ENCODE results near the gene MIOX. TPM values are rescaled to one million over a fixed set of nuclear protein-coding genes. Genes with fewer than 3 reads are reported as not detected.

Gene MIOX
- total and polyA plus RNA-seq, 2 experiments from 2014 or later, result not detected

GRCh38 chr22:50505776-50506610, 19.3 kb downstream of the MIOX start (continued):
- TF ChIP-seq CTCF (conservative IDR thresholded peaks at IDR 0.05; ENCODE audit: low read depth in 2 of 2) (no peak), POLR2AphosphoS5 (IDR thresholded peaks at IDR 0.05; ENCODE audit: low read depth) (no peak), EZH2phosphoT487 (IDR thresholded peaks at IDR 0.05; ENCODE audit: unreplicated experiment) (no peak), EZH2 (IDR thresholded peaks at IDR 0.05; ENCODE audit: low read depth, unreplicated experiment) (no peak)

GRCh38 chr22:50506611-50507420, 20.2 kb downstream of the MIOX start:
- Mint-ChIP-seq H3K27ac (peak overlapping the region; percentile 44; the same call in 1 of the 2 replicates), H3K9me3 (no peaks in the 10 kb centered on the region), H3K36me3 (ENCODE audit: low read depth) (no peaks in the 10 kb centered on the region; the same call in 2 of the 3 replicates), H3K4me1 (peaks cover 10% of the 10 kb centered on the region), H3K4me3 (peak overlapping the region; percentile 93), H3K27me3 (ENCODE audit: insufficient read depth, low read depth, poor library complexity) (peaks cover 9% of the 10 kb centered on the region)
- peak; percentile 24 for ATAC-seq
- H3K4me3 ChIP-seq, result peak overlapping the region; percentile 95
- peaks cover 19% of the 10 kb centered on the region for H4K20me1 ChIP-seq (replicated peaks; ENCODE audit: insufficient read depth)
- H2AFZ ChIP-seq, result peak overlapping the region; percentile 90
- peak overlapping the region; percentile 97 for H3K4me2 ChIP-seq
- H3F3A ChIP-seq (replicated peaks; ENCODE audit: low read depth), result 0 out of 2 replicates have a peak, but pooled peaks cover 6% of the 10 kb centered on the region
- H3K36me3 ChIP-seq (ENCODE audit: insufficient read depth), result no peaks in the 10 kb centered on the region
- H3K79me2 ChIP-seq (replicated peaks; ENCODE audit: insufficient read depth), result peaks cover 30% of the 10 kb centered on the region
- no peak for DNase-seq (ENCODE audit: low spot score)
- peaks cover 7% of the 10 kb centered on the region for H3K4me1 ChIP-seq (ENCODE audit: insufficient read depth)
- H3K9me2 ChIP-seq (ENCODE audit: insufficient read depth), result no peaks in the 10 kb centered on the region
- no peak overlapping the region for H3K27ac ChIP-seq (ENCODE audit: low read depth)
- no peaks in the 10 kb centered on the region for H3K27me3 ChIP-seq (ENCODE audit: insufficient read depth)
- TF ChIP-seq POLR2AphosphoS5 (IDR thresholded peaks at IDR 0.05; ENCODE audit: low read depth) (no peak), STAT1 (IDR thresholded peaks at IDR 0.05; ENCODE audit: unreplicated experiment) (no peak), EZH2 (IDR thresholded peaks at IDR 0.05; ENCODE audit: low read depth, unreplicated experiment) (no peak), ZNF114 (CRISPR knock-in tag; IDR thresholded peaks at IDR 0.05) (no peak), EZH2phosphoT487 (IDR thresholded peaks at IDR 0.05; ENCODE audit: unreplicated experiment) (no peak), CREB1 (CRISPR knock-in tag; IDR thresholded peaks at IDR 0.05; ENCODE audit: low read depth) (no peak), NANOG (IDR thresholded peaks at IDR 0.05; ENCODE audit: borderline replicate concordance) (no peak), REST (IDR thresholded peaks at IDR 0.05; ENCODE audit: unreplicated experiment) (no peak), JUNB (IDR thresholded peaks at IDR 0.05; ENCODE audit: unreplicated experiment) (no peak), ZNF331 (CRISPR knock-in tag; IDR thresholded peaks at IDR 0.05; ENCODE audit: low read depth) (no peak)
